Activated CD8-positive, alpha-beta T cell treated with anti-CD3 and anti-CD28 coated beads for 36 hours (primary cell): ENCODE results near the gene DNAJA1. TPM values are rescaled to one million over a fixed set of nuclear protein-coding genes. Genes with fewer than 3 reads are reported as not detected.

ENCODE experiments used
- ATAC-seq: fragments of 200-7000 bp; cut with Tn5 transposase; one replicate; pipeline ENCODE4 v1.10.0; 2021; ENCODE audit warnings: mild to moderate bottlenecking, moderate library complexity
- CTCF ChIA-PET: fragments of 350-600 bp; sonication (Branson Sonifier 250); formaldehyde crosslinking; loops from one replicate; lab custom pipeline; 2021; ENCODE audit warnings: antibody characterized with exemption; lab: Charles Lee
- POLR2A ChIA-PET: fragments of 350-600 bp; sonication (Branson Sonifier 250); formaldehyde crosslinking; loops from one replicate; lab custom pipeline; 2021; ENCODE audit warnings: antibody characterized with exemption; lab: Charles Lee
- DNase-seq: peaks from one replicate; pipeline ENCODE4 v3.0.0-alpha.2; 2020
- H3K27ac Mint-ChIP-seq: one replicate; pipeline ENCODE4 v1.8.0; 2021; ENCODE audit warnings: mild to moderate bottlenecking, mixed read lengths
- H3K27me3 Mint-ChIP-seq: one replicate; pipeline ENCODE4 v1.8.0; 2021; ENCODE audit warnings: mixed read lengths
- H3K36me3 Mint-ChIP-seq: one replicate; pipeline ENCODE4 v1.8.0; 2021; ENCODE audit warnings: low read depth, mixed read lengths
- H3K4me1 Mint-ChIP-seq: one replicate; pipeline ENCODE4 v1.8.0; 2021; ENCODE audit warnings: low read depth, mixed read lengths
- H3K4me3 Mint-ChIP-seq: one replicate; pipeline ENCODE4 v1.8.0; 2021; ENCODE audit warnings: mild to moderate bottlenecking, moderate library complexity, mixed read lengths
- H3K9me3 Mint-ChIP-seq: one replicate; pipeline ENCODE4 v1.8.0; 2021; ENCODE audit warnings: mixed read lengths
- intact Hi-C: fragments of 100-400 bp; cut with micrococcal nuclease; formaldehyde crosslinking; loops from one replicate; pipeline ENCODE4 v1.10.0; 2022
- total RNA-seq, 2 experiments: library from RNA; stranded (reverse); gene quantifications; one replicate each; pipeline ENCODE4 v1.2.3, GENCODE V29; 2021
- TF ChIP-seq, protein P1 (sequence below): fragments of 200-600 bp; IDR thresholded peaks from one replicate; pipeline ENCODE4 v1.8.0; 2022; ENCODE audit warnings: antibody characterized with exemption, mild to moderate bottlenecking

DNAJA1 gene
- total RNA-seq, 2 experiments from 2014 or later, result 139 to 143 TPM

DNA sequence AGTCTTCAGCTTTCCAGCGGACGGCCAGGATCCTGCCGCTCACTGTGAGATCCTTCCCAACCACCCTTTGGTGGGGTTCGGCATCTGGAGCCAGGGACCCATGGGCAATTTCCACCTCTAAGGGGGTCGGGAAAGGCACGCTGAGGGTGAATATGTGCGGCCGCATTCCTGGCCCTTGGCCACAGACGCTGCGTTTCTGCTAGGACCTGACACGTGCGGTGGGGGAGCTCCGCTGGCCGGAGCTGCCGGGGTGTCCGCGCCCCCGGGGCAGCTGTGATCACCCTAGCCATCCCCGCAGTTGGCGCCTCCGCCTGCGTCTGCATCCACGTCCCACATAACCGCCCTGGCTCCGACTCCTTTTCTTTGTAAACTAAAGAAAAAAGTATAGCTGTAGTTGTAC lies 5.3 kb upstream of the DNAJA1 start:
- H3K27ac Mint-ChIP-seq, result no peak overlapping the region
- CTCF ChIA-PET, result no interaction called here
- DNase-seq, result no peak
- H3K9me3 Mint-ChIP-seq, result no peaks in the 10 kb centered on the region
- TF ChIP-seq, protein P1, sequence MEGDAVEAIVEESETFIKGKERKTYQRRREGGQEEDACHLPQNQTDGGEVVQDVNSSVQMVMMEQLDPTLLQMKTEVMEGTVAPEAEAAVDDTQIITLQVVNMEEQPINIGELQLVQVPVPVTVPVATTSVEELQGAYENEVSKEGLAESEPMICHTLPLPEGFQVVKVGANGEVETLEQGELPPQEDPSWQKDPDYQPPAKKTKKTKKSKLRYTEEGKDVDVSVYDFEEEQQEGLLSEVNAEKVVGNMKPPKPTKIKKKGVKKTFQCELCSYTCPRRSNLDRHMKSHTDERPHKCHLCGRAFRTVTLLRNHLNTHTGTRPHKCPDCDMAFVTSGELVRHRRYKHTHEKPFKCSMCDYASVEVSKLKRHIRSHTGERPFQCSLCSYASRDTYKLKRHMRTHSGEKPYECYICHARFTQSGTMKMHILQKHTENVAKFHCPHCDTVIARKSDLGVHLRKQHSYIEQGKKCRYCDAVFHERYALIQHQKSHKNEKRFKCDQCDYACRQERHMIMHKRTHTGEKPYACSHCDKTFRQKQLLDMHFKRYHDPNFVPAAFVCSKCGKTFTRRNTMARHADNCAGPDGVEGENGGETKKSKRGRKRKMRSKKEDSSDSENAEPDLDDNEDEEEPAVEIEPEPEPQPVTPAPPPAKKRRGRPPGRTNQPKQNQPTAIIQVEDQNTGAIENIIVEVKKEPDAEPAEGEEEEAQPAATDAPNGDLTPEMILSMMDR, result no peak
- H3K4me1 Mint-ChIP-seq, result peaks cover 27% of the 10 kb centered on the region
- POLR2A ChIA-PET, result interaction anchor here (1.8 kb wide), 1 partner anchor 19 kb away, joined by 8 read pairs; the partner anchor contains the start of gene APTX
- peaks cover 26% of the 10 kb centered on the region for H3K36me3 Mint-ChIP-seq
- ATAC-seq, result no peak
- H3K4me3 Mint-ChIP-seq, result no peak overlapping the region
- no peaks in the 10 kb centered on the region for H3K27me3 Mint-ChIP-seq
- intact Hi-C loops, result no loop called here

DNA sequence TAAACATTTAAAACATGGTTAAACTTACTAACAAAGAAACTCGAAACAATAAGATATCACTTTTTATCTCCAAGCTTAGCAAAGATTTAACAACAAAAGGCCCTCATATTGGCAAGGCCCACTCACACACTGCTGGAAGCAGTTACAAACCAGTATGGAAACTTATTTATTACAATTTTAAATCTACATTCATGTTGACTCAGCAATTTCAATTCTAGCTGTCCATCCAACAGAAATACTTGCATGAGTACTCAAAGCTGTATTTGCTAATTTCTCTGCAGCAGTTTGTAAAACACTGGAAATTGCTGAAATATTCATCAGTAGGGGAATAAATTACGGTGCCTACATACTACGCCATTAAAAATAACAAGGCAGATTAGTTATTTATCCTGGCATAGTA lies 2.8 kb upstream of the DNAJA1 start:
- TF ChIP-seq, protein P1, result no peak
- peak overlapping the region; percentile 14 for H3K4me3 Mint-ChIP-seq
- peak overlapping the region; percentile 5 for H3K27ac Mint-ChIP-seq
- peaks cover 35% of the 10 kb centered on the region for H3K4me1 Mint-ChIP-seq
- DNase-seq, result no peak
- H3K27me3 Mint-ChIP-seq, result no peaks in the 10 kb centered on the region
- intact Hi-C loops, result no loop called here
- H3K9me3 Mint-ChIP-seq, result no peaks in the 10 kb centered on the region
- POLR2A ChIA-PET, result interaction anchor here (5.2 kb wide), 1 partner anchor 21 kb away, joined by 68 read pairs; the partner anchor contains the start of gene APTX
- ATAC-seq, result no peak
- CTCF ChIA-PET, result interaction anchor here (1.8 kb wide), 1 partner anchor 10 kb away, joined by 5 read pairs; no protein-coding TSS in a partner anchor
- peaks cover 42% of the 10 kb centered on the region for H3K36me3 Mint-ChIP-seq

DNA sequence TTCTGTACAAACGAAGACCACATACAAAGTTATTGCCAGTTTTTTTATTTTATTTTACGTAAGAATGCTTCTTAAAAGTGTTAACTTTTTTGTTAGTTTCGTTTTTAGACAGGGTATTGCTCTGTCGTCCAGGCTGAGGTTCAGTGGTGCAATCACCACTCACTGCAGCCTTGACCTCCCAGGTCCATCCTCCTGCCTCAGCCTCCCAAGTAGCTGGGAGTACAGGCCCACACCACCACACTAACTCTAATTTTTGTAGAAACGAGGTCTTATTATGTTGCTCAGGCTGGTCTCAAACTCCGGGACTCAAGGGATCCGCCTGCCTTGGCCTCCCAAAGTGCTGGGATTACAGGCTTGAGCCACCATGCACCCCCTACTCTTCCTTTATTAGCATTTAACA lies 2.3 kb upstream of the DNAJA1 start:
- Mint-ChIP-seq H3K4me3 (peak overlapping the region; percentile 99), H3K36me3 (peaks cover 46% of the 10 kb centered on the region), H3K27ac (peak overlapping the region; percentile 48), H3K27me3 (no peaks in the 10 kb centered on the region), H3K9me3 (no peaks in the 10 kb centered on the region), H3K4me1 (peaks cover 34% of the 10 kb centered on the region)
- TF ChIP-seq, protein P1, result no peak
- POLR2A ChIA-PET, result interaction anchor here (5.2 to 8.8 kb wide), 2 partner anchors 18 to 21 kb away, joined by 68 to 127 read pairs; partner anchors contain the start of gene APTX
- CTCF ChIA-PET, result interaction anchor here (1.8 kb wide), 1 partner anchor 10 kb away, joined by 5 read pairs; no protein-coding TSS in a partner anchor
- no peak for ATAC-seq
- no peak for DNase-seq
- intact Hi-C loops, result no loop called here

DNA sequence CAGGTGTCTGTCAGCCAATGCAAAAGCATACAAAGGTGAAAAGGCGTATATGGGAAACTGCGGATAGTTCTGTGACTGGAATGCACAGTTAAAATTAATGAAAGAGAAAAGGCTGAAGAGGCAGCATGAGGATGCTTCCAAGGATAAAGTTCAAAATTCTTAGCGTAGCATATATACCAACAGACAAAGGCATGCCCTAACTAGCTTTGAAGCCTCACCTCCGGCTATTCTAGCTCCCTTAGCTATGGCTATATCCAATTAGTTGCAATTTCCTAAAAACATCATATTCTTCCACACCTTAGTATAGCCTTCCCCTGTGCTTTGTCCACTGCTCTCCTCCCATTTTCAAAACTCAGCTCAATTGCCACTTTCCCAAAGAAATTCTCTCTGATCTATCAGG lies 1.4 kb upstream of the DNAJA1 start:
- peaks cover 53% of the 10 kb centered on the region for H3K36me3 Mint-ChIP-seq
- no peaks in the 10 kb centered on the region for H3K27me3 Mint-ChIP-seq
- CTCF ChIA-PET, result interaction anchor here (0.7 to 1.8 kb wide), 3 partner anchors 11 to 443 kb away, joined by 3 to 5 read pairs (median 4); partner anchors contain the start of gene APTX
- no peak for DNase-seq
- intact Hi-C loops, result no loop called here
- H3K4me1 Mint-ChIP-seq, result peaks cover 42% of the 10 kb centered on the region
- no peaks in the 10 kb centered on the region for H3K9me3 Mint-ChIP-seq
- ATAC-seq, result no peak
- peak overlapping the region; percentile 92 for H3K27ac Mint-ChIP-seq
- TF ChIP-seq, protein P1, result no peak
- POLR2A ChIA-PET, result interaction anchor here (1.1 to 8.8 kb wide), 6 partner anchors 17 to 139 kb away, joined by 3 to 127 read pairs (median 8); partner anchors contain the start of genes APTX and SMU1
- peak overlapping the region; percentile 99 for H3K4me3 Mint-ChIP-seq
